Measurements from ENCODE around the gene DPP10.

Gene DPP10

DNA sequence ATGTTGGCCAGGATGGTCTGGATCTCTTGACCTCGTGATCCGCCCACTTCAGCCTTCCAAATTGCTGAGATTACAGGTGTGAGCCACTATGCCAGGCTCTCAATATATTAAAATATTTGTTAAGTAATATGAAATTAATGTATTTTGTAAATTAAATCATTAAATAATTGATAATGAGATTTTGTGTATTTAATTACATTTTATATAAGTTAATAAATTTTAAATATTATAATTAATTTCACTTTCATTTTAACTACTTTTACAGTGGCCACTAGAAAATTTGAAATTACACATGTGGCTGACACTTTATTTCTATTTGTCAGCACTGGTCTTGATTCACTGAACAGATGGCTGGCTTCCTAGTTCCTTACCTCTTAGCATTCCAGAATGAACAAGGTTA is 102.6 kb downstream of the DPP10 start:
- Histone ChIP-seq H3K9ac (no peak overlapping the region), H3K36me3 (ENCODE audit: control insufficient read depth, insufficient read depth, low read length) (no peaks in the 10 kb centered on the region), H3K27ac (no peak overlapping the region), H2AFZ (no peak overlapping the region), H3K27me3 (ENCODE audit: control insufficient read depth, insufficient read depth, low read length) (no peaks in the 10 kb centered on the region), H3K4me3 (ENCODE audit: low read depth, low read length) (no peak overlapping the region), H3K9me3 (ENCODE audit: control insufficient read depth, low read length) (no peaks in the 10 kb centered on the region), H3K79me2 (no peaks in the 10 kb centered on the region), H3K4me2 (ENCODE audit: low read length) (no peak overlapping the region), H3K4me1 (peaks cover 10% of the 10 kb centered on the region)
- TF ChIP-seq, protein P1, sequence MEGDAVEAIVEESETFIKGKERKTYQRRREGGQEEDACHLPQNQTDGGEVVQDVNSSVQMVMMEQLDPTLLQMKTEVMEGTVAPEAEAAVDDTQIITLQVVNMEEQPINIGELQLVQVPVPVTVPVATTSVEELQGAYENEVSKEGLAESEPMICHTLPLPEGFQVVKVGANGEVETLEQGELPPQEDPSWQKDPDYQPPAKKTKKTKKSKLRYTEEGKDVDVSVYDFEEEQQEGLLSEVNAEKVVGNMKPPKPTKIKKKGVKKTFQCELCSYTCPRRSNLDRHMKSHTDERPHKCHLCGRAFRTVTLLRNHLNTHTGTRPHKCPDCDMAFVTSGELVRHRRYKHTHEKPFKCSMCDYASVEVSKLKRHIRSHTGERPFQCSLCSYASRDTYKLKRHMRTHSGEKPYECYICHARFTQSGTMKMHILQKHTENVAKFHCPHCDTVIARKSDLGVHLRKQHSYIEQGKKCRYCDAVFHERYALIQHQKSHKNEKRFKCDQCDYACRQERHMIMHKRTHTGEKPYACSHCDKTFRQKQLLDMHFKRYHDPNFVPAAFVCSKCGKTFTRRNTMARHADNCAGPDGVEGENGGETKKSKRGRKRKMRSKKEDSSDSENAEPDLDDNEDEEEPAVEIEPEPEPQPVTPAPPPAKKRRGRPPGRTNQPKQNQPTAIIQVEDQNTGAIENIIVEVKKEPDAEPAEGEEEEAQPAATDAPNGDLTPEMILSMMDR (IDR thresholded peaks at IDR 0.05), result no peak

DNA sequence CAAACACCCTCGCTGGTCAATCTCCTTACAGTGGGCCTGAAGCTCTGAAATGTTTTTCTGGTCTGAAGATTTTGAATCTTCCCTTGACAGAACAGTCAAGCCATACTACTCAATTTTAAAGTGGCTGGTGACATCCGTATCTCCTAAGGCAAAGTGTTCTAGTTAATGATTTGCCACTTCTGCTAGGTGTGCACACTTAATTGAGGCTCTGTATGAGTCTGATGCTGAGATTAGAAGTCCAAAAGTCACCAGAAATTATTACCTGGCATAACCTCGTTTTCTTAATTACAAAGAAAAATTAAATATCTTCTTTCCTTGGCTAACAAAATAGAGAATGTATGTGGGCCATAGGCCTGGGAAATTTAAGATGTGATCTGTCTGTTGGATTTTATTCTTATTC is 104.1 kb downstream of the DPP10 start:
- no peak overlapping the region for H3K4me3 ChIP-seq (ENCODE audit: low read depth, low read length)

DNA sequence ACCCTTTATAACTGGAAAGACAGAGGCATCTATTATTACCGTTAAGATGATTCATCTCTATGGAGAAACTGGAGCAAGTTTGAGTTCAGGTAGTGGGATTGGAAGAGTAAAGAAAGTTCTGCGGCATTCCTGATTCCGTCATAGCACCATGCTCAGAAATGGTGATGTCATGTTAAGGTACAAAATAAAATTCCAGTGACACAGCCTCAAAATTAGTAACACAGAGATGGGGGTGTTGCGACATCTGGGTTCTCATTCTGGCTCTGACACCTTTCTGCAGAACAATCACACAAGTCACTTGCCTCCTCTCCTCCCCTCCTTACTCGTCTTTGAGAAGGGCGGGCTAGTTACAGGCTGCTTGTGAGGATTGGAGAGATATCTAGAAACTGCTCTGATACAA is 105.7 kb downstream of the DPP10 start:
- Histone ChIP-seq H2AFZ (no peak overlapping the region), H3K4me2 (ENCODE audit: low read length) (no peak overlapping the region), H3K27me3 (ENCODE audit: control insufficient read depth, insufficient read depth, low read length) (no peaks in the 10 kb centered on the region), H3K36me3 (ENCODE audit: control insufficient read depth, insufficient read depth, low read length) (no peaks in the 10 kb centered on the region), H3K4me3 (ENCODE audit: low read depth, low read length) (no peak overlapping the region), H3K4me1 (peaks cover 2% of the 10 kb centered on the region), H3K9ac (no peak overlapping the region), H3K9me3 (ENCODE audit: control insufficient read depth, low read length) (no peaks in the 10 kb centered on the region), H3K27ac (no peak overlapping the region), H3K79me2 (no peaks in the 10 kb centered on the region)
- TF ChIP-seq, protein P1 (IDR thresholded peaks at IDR 0.05), result no peak

More for the DNA sequence above, 104.1 kb downstream of the DPP10 start:
- Histone ChIP-seq H3K36me3 (ENCODE audit: control insufficient read depth, insufficient read depth, low read length) (no peaks in the 10 kb centered on the region), H3K4me1 (peaks cover 10% of the 10 kb centered on the region), H3K9ac (no peak overlapping the region), H3K4me2 (ENCODE audit: low read length) (no peak overlapping the region), H3K79me2 (no peaks in the 10 kb centered on the region), H3K9me3 (ENCODE audit: control insufficient read depth, low read length) (no peaks in the 10 kb centered on the region), H3K27ac (no peak overlapping the region), H2AFZ (no peak overlapping the region), H3K27me3 (ENCODE audit: control insufficient read depth, insufficient read depth, low read length) (no peaks in the 10 kb centered on the region)
- TF ChIP-seq, protein P1 (IDR thresholded peaks at IDR 0.05), result no peak

DNA sequence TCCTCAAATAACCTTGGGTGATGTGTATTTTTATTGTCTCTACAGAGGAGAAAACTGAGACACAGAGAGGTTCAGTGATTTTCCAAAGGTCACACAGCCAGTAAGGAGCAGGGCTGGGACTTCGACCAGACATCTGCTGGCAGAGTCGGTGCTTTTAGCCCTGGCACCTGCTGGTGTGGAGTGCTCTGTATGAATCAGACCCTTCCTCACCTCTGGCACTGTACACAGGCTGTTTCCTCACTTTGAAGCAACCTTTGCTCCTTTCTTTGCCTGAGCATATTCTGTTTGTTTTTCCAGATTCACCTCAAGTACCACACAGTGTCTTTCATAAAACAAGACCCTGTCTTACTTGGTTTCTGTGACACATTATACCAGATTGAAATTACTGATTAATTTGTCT is 107.9 kb downstream of the DPP10 start:
- TF ChIP-seq, protein P1 (IDR thresholded peaks at IDR 0.05), result no peak
- Histone ChIP-seq H2AFZ (no peak overlapping the region), H3K4me3 (ENCODE audit: low read depth, low read length) (no peak overlapping the region), H3K9ac (no peak overlapping the region), H3K4me2 (ENCODE audit: low read length) (no peak overlapping the region), H3K27me3 (ENCODE audit: control insufficient read depth, insufficient read depth, low read length) (no peaks in the 10 kb centered on the region), H3K27ac (no peak overlapping the region), H3K79me2 (no peaks in the 10 kb centered on the region), H3K4me1 (no peaks in the 10 kb centered on the region), H3K9me3 (ENCODE audit: control insufficient read depth, low read length) (no peaks in the 10 kb centered on the region), H3K36me3 (ENCODE audit: control insufficient read depth, insufficient read depth, low read length) (no peaks in the 10 kb centered on the region)

DNA sequence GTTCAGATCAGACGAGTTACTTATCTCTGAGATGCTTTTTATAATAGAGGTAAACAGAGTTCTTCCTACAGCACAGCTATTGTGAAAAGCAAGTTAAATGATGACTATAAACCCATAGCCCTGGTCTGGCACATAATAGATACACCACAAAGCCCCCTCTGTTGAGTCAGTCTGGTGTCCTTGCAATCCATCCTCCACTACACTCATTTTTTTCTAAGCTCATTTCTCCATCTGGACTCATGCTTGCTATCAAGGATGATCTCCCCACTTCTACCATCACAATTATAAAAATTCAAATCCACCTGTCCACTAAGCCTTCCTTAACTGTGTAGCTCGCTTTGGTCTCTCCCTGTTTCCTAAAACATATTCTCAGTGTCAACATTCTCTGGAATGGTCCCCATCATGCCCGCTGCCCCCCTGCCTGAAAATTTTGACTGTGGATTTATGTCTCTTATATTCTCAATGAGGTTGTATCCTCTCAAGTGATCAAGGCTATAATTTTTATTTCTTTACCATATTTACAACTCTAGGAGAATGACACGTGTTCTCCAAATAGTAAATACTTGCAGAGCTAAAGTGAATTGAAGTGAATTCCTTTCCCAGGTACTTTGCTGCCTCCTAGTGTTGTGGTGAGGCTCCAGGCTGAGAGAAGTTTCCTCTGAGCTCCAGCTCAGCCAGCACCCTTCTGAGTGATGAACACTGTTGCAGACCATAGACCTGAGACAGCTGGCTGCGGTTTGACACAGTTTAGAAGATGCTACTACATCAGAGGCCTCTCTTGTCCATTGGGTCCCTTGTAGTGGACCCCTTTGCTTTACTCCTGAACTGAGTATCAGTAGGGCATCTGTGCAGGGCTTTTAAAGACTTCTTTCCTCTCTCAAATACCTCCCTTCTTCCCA is 108.7 kb downstream of the DPP10 start:
- H2AFZ ChIP-seq, result no peak overlapping the region
- H3K27me3 ChIP-seq (ENCODE audit: control insufficient read depth, insufficient read depth, low read length), result no peaks in the 10 kb centered on the region
- H3K4me2 ChIP-seq (ENCODE audit: low read length), result no peak overlapping the region
- H3K9ac ChIP-seq, result no peak overlapping the region
- TF ChIP-seq, protein P1 (IDR thresholded peaks at IDR 0.05), result peak; percentile 59
- no peaks in the 10 kb centered on the region for H3K9me3 ChIP-seq (ENCODE audit: control insufficient read depth, low read length)
- no peak overlapping the region for H3K4me3 ChIP-seq (ENCODE audit: low read depth, low read length)
- H3K4me1 ChIP-seq, result no peaks in the 10 kb centered on the region
- no peaks in the 10 kb centered on the region for H3K79me2 ChIP-seq
- no peak overlapping the region for H3K27ac ChIP-seq
- H3K36me3 ChIP-seq (ENCODE audit: control insufficient read depth, insufficient read depth, low read length), result no peaks in the 10 kb centered on the region

All from parathyroid adenoma (tissue), 2 donors.